HCT116 (cell line): Measurements from ENCODE around the gene RALGPS1. TPM values are rescaled to one million over a fixed set of nuclear protein-coding genes. Genes with fewer than 3 reads are reported as not detected.

ENCODE experiments used
- ATAC-seq: fragments of 200-7000 bp; cut with Tn5 transposase; 2 replicates; pipeline ENCODE4 v1.9.1; 2020; ENCODE audit warnings: mild to moderate bottlenecking, moderate library complexity
- BruUV-seq: library from RNA; stranded (reverse); fragments of 400-500 nt; replicated peaks from 2 replicates; lab custom pipeline; 2021; lab: Mats Ljungman, UMichigan
- CTCF ChIA-PET: fragments of 300-600 bp; sonication (Branson Sonifier 250); formaldehyde crosslinking; loops from one replicate; lab custom pipeline; 2021; ENCODE audit warnings: antibody characterized with exemption; lab: Charles Lee
- POLR2A ChIA-PET: fragments of 300-600, 350-600 bp; sonication (Branson Sonifier 250); formaldehyde crosslinking; loops from one replicate; lab custom pipeline; 2021; ENCODE audit warnings: antibody characterized with exemption; lab: Charles Lee
- RAD21 ChIA-PET, 2 experiments: fragments of 300-600 bp; sonication (Branson Sonifier 250); formaldehyde crosslinking; loops; one replicate each; lab custom pipeline; 2023; ENCODE audit warnings: low total read pairs in 2 of 2; ENCODE audit not compliant: uncharacterized antibody in 2 of 2, unreplicated experiment in 2 of 2, low non-redundant PET in 1 of 2; lab: Charles Lee
- DNase-seq: peaks from one replicate; pipeline ENCODE4 v3.0.0-alpha.2; 2010; ENCODE audit warnings: low read depth, low spot score
- H2AFZ ChIP-seq: fragments of 200-600 bp; shearing (Covaris generic), sonication (generic); 2 replicates; pipeline ENCODE4 v1.6.1; 2017; ENCODE audit warnings: low read depth, mixed run types, mixed read lengths, antibody characterized with exemption, low read length; ENCODE audit not compliant: poor library complexity, severe bottlenecking
- H3K27ac ChIP-seq: 2 replicates; pipeline ENCODE4 v1.5.1; 2012; ENCODE audit warnings: low read depth, low read length
- H3K27me3 ChIP-seq: fragments of 200-600 bp; sonication (generic); 2 replicates; pipeline ENCODE4 v1.6.1; 2016; ENCODE audit warnings: mixed run types, low read length, mixed read lengths; ENCODE audit not compliant: insufficient read depth
- H3K36me3 ChIP-seq, 2 experiments: fragments of 200-500 bp in 1 of 2; fragments of 200-600 bp in 1 of 2; sonication (Bioruptor generic) in 1 of 2; sonication (generic) in 1 of 2; 2 replicates each; pipeline versions ENCODE4 v1.5.1 to v1.6.1; 2014 to 2016; ENCODE audit warnings: low read length in 2 of 2, inconsistent platforms in 1 of 2, mixed read lengths in 1 of 2, mixed run types in 1 of 2; ENCODE audit not compliant: insufficient read depth in 2 of 2, control insufficient read depth in 1 of 2
- H3K4me1 ChIP-seq, 2 experiments: fragments of 200-600 bp in 1 of 2; sonication (generic) in 1 of 2; 2 replicates each; pipeline versions ENCODE4 v1.5.1 to v1.6.1; 2012 to 2017; ENCODE audit warnings: low read length in 2 of 2, inconsistent platforms in 1 of 2, mild to moderate bottlenecking in 1 of 2, mixed read lengths in 1 of 2, mixed run types in 1 of 2, moderate library complexity in 1 of 2; ENCODE audit not compliant: insufficient read depth in 2 of 2, control insufficient read depth in 1 of 2
- H3K4me2 ChIP-seq: fragments of 200-600 bp; sonication (generic); 2 replicates; pipeline ENCODE4 v1.6.1; 2017; ENCODE audit warnings: mixed run types, low read length, mixed read lengths
- H3K4me3 ChIP-seq, 2 experiments: fragments of 200-600 bp in 1 of 2; sonication (generic) in 1 of 2; replicated peaks in 1 of 2; 2 replicates each; pipeline ENCODE4 v1.5.1; 2011 to 2016; ENCODE audit warnings: low read length in 2 of 2, control low read depth in 1 of 2, low read depth in 1 of 2, mild to moderate bottlenecking in 1 of 2, mixed read lengths in 1 of 2, mixed run types in 1 of 2
- H3K79me2 ChIP-seq: fragments of 200-600 bp; sonication (generic); 2 replicates; pipeline ENCODE4 v1.6.1; 2017; ENCODE audit warnings: mild to moderate bottlenecking, mixed run types, low read length, moderate library complexity, mixed read lengths; ENCODE audit not compliant: insufficient read depth
- H3K9ac ChIP-seq: fragments of 200-600 bp; sonication (generic); 2 replicates; pipeline ENCODE4 v1.6.1; 2016; ENCODE audit warnings: low read length, mixed read lengths
- H3K9me2 ChIP-seq: fragments of 200-600 bp; sonication (generic), shearing (Covaris generic); 2 replicates; pipeline ENCODE4 v1.6.1; 2017; ENCODE audit warnings: mixed run types, mild to moderate bottlenecking, moderate library complexity; ENCODE audit not compliant: insufficient read depth
- H3K9me3 ChIP-seq, 2 experiments: fragments of 200-500 bp in 1 of 2; fragments of 200-600 bp in 1 of 2; sonication (Bioruptor generic) in 1 of 2; sonication (generic) in 1 of 2; 2 replicates each; pipeline ENCODE4 v1.6.1; 2014 to 2017; ENCODE audit warnings: low read length in 2 of 2, mixed read lengths in 2 of 2, inconsistent platforms in 1 of 2, low read depth in 1 of 2, mild to moderate bottlenecking in 1 of 2, mixed run types in 1 of 2, moderate library complexity in 1 of 2; ENCODE audit not compliant: control insufficient read depth in 1 of 2, insufficient read depth in 1 of 2
- H4K20me1 ChIP-seq: fragments of 200-600 bp; sonication (generic), shearing (Covaris generic); 2 replicates; pipeline ENCODE4 v1.6.1; 2017; ENCODE audit warnings: mixed run types, mild to moderate bottlenecking, moderate library complexity; ENCODE audit not compliant: insufficient read depth
- ATF3 ChIP-seq: IDR thresholded peaks from 2 replicates; pipeline ENCODE4 v1.6.1; 2012
- CBX3 ChIP-seq: IDR thresholded peaks from 2 replicates; pipeline ENCODE4 v1.6.1; 2012; ENCODE audit warnings: low read depth
- CTCF ChIP-seq, 3 experiments: fragments of 200-600 bp in 1 of 3; sonication (generic) in 1 of 3; IDR thresholded peaks in 2 of 3; conservative IDR thresholded peaks in 1 of 3; 2 replicates each; pipeline ENCODE4 v1.5.1; 2012 to 2017; ENCODE audit warnings: low read depth in 2 of 3, low read length in 2 of 3, antibody characterized with exemption in 1 of 3, borderline replicate concordance in 1 of 3, control low read depth in 1 of 3, mild to moderate bottlenecking in 1 of 3, mixed read lengths in 1 of 3, mixed run types in 1 of 3, moderate library complexity in 1 of 3; ENCODE audit not compliant: insufficient read depth in 1 of 3
- EGR1 ChIP-seq: IDR thresholded peaks from 2 replicates; pipeline ENCODE4 v1.6.1; 2012; ENCODE audit warnings: low read depth
- EZH2 ChIP-seq: fragments of 200-600 bp; sonication (generic); IDR thresholded peaks from 2 replicates; pipeline ENCODE4 v1.6.1; 2017; ENCODE audit warnings: antibody characterized with exemption, mixed run types
- EZH2phosphoT487 ChIP-seq: fragments of 200-600 bp; IDR thresholded peaks from 2 replicates; pipeline ENCODE4 v1.6.1; 2018; ENCODE audit warnings: antibody characterized with exemption, borderline replicate concordance
- POLR2A ChIP-seq: IDR thresholded peaks from 2 replicates; pipeline ENCODE4 v1.7.0; 2011; ENCODE audit warnings: borderline replicate concordance; ENCODE audit not compliant: insufficient read depth, insufficient read length; ENCODE audit errors: extremely low read depth
- POLR2AphosphoS5 ChIP-seq: IDR thresholded peaks from 2 replicates; pipeline ENCODE4 v1.6.1; 2011; ENCODE audit warnings: mild to moderate bottlenecking, low read depth, low read length, moderate library complexity
- RAD21 ChIP-seq: IDR thresholded peaks from 2 replicates; pipeline ENCODE4 v1.6.1; 2012; ENCODE audit warnings: low read depth, mild to moderate bottlenecking
- SIN3A ChIP-seq: IDR thresholded peaks from 2 replicates; pipeline ENCODE4 v1.6.1; 2012; ENCODE audit warnings: low read depth
- SRF ChIP-seq: IDR thresholded peaks from 2 replicates; pipeline ENCODE4 v1.6.1; 2012; ENCODE audit warnings: low read depth
- TCF7L2 ChIP-seq: IDR thresholded peaks from 2 replicates; pipeline ENCODE4 v1.7.0; 2011; ENCODE audit warnings: borderline replicate concordance, inconsistent platforms; ENCODE audit not compliant: insufficient read depth, insufficient read length; ENCODE audit errors: extremely low read depth
- ZFX ChIP-seq: fragments of 450-650 bp; IDR thresholded peaks from 2 replicates; pipeline ENCODE4 v1.6.1; 2017
- ZNF274 ChIP-seq: fragments of 200-500 bp; sonication (Bioruptor generic); IDR thresholded peaks from 2 replicates; pipeline ENCODE4 v1.6.1; 2014; ENCODE audit warnings: mild to moderate bottlenecking, low read depth, low read length, inconsistent platforms
- intact Hi-C: fragments of 100-400 bp; cut with micrococcal nuclease; formaldehyde crosslinking; loops from 2 replicates; pipeline ENCODE4 v1.10.0; 2022
- total RNA-seq: library from RNA; stranded (reverse); gene quantifications from one replicate; pipeline ENCODE4 v1.2.1, GENCODE V29; 2021; ENCODE audit not compliant: unreplicated experiment

Gene RALGPS1
- total RNA-seq, 1 experiment from 2014 or later, result 7.6 TPM

- TF ChIP-seq EZH2phosphoT487 (no peak), TCF7L2 (no peak), ATF3 (no peak), SRF (no peak), POLR2A (no peak)
Measured at GRCh38 chr9:126869368-126869767, 45.2 kb upstream of the RALGPS1 start (continued).

GRCh38 chr9:126872516-126872915 lies 42.1 kb upstream of the RALGPS1 start:
- Histone ChIP-seq H3K9me2 (no peaks in the 10 kb centered on the region), H3K79me2 (peaks cover 46% of the 10 kb centered on the region), H2AFZ (no peak overlapping the region), H4K20me1 (no peaks in the 10 kb centered on the region), H3K4me3 (no peak overlapping the region), H3K36me3 (no peaks in the 10 kb centered on the region), H3K9me3 (no peaks in the 10 kb centered on the region), H3K9ac (no peak overlapping the region), H3K27me3 (no peaks in the 10 kb centered on the region), H3K27ac (no peak overlapping the region), H3K4me1 (0 out of 4 replicates have a peak, but pooled peaks cover 0 to 5% of the 10 kb centered on the region in 2 experiments), H3K4me2 (no peak overlapping the region)
- DNase-seq (no peak), ATAC-seq (no peak)
- RAD21 ChIA-PET, result no interaction called here
- CTCF ChIA-PET, result no interaction called here
- BruUV-seq, result no TSS peak
- POLR2A ChIA-PET, result no interaction called here
- no peak for TF ChIP-seq EZH2
- no peak for TF ChIP-seq SRF
- TF ChIP-seq EGR1, result no peak
- no peak for TF ChIP-seq RAD21
- TF ChIP-seq ZFX, result no peak
- TF ChIP-seq TCF7L2, result no peak
- TF ChIP-seq ZNF274, result no peak
- no peak for TF ChIP-seq CBX3
- TF ChIP-seq POLR2AphosphoS5, result no peak
- TF ChIP-seq SIN3A, result no peak
- no peak for TF ChIP-seq CTCF (IDR thresholded peaks at IDR 0.05 in 2 of 3, conservative IDR thresholded peaks at IDR 0.05 in 1 of 3; ENCODE audit: borderline replicate concordance in 1 of 3, insufficient read depth in 1 of 3, low read depth in 2 of 3, low read length in 2 of 3)
- TF ChIP-seq EZH2phosphoT487, result no peak
- intact Hi-C loops, result no loop called here
